Upper lobe of left lung (tissue), 4 donors: Measurements from ENCODE around the gene TOGARAM1.

Experiments
- EP300 ChIP-seq, 4 donors: sonication (generic); formaldehyde crosslinking; IDR thresholded peaks; one replicate each; pipeline ENCODE4 v1.5.1; 2017; ENCODE audit warnings: antibody characterized with exemption in 4 of 4, control low read depth in 2 of 4
- POLR2A ChIP-seq, 4 donors: fragments of 450-650 bp; IDR thresholded peaks; one replicate each; pipeline ENCODE4 v1.5.1; 2016 to 2017; ENCODE audit warnings: antibody characterized with exemption in 4 of 4, mild to moderate bottlenecking in 2 of 4
- POLR2AphosphoS5 ChIP-seq, 2 donors: sonication (generic); formaldehyde crosslinking; IDR thresholded peaks; one replicate each; pipeline ENCODE4 v1.5.1; 2017; ENCODE audit warnings: antibody characterized with exemption in 2 of 2
- TF ChIP-seq, protein P1 (sequence below), 6 experiments: fragments of 450-650 bp in 4 of 6; fragments of 200-600 bp in 2 of 6; sonication (generic) in 2 of 6; IDR thresholded peaks; one replicate each; pipeline ENCODE4 v1.5.1; 2016 to 2019; ENCODE audit warnings: antibody characterized with exemption in 6 of 6

DNA sequence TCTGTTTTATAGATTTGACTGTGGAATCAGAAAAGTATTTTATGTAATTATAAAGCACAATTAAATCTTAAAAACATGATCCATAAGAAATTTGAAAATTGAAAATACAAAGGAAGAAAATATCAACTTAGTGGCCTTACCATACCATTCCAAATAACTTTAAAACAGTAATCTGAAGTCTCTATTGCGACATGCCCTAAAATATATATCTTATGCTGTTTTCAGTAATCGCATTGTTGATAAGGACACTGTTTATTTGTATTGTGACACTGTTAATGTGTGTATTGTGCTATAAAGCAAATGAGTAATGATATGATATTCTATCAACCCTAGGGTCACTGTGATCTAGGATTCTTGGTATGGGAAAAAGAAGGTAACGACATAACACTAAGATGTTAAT is 7.2 kb upstream of the TOGARAM1 start:
- TF ChIP-seq EP300 (IDR thresholded peaks at IDR 0.05) (no peak), POLR2A (IDR thresholded peaks at IDR 0.05) (no peak), POLR2AphosphoS5 (IDR thresholded peaks at IDR 0.05) (no peak)
- TF ChIP-seq, protein P1, sequence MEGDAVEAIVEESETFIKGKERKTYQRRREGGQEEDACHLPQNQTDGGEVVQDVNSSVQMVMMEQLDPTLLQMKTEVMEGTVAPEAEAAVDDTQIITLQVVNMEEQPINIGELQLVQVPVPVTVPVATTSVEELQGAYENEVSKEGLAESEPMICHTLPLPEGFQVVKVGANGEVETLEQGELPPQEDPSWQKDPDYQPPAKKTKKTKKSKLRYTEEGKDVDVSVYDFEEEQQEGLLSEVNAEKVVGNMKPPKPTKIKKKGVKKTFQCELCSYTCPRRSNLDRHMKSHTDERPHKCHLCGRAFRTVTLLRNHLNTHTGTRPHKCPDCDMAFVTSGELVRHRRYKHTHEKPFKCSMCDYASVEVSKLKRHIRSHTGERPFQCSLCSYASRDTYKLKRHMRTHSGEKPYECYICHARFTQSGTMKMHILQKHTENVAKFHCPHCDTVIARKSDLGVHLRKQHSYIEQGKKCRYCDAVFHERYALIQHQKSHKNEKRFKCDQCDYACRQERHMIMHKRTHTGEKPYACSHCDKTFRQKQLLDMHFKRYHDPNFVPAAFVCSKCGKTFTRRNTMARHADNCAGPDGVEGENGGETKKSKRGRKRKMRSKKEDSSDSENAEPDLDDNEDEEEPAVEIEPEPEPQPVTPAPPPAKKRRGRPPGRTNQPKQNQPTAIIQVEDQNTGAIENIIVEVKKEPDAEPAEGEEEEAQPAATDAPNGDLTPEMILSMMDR (IDR thresholded peaks at IDR 0.05): no peak
